HL-60 (cell line): ENCODE data around the gene PLCH2.

Experiments
- DNase-seq, 2 experiments: peaks; one replicate each; pipeline ENCODE4 v3.0.0-alpha.2; 2010 to 2020; ENCODE audit warnings: low read depth in 1 of 2, low spot score in 1 of 2
- H3K27ac ChIP-seq: fragments of 250-450 bp; sonication (Bioruptor Pico); replicated peaks from 2 replicates; pipeline ENCODE4 v1.5.1; 2020; ENCODE audit warnings: mild to moderate bottlenecking, moderate library complexity
- H3K27me3 ChIP-seq: fragments of 250-450 bp; sonication (Bioruptor Pico); 2 replicates; pipeline ENCODE4 v1.5.1; 2021; ENCODE audit warnings: mild to moderate bottlenecking, moderate library complexity; ENCODE audit not compliant: insufficient read depth, poor library complexity, severe bottlenecking
- H3K4me3 ChIP-seq: replicated peaks from 2 replicates; pipeline ENCODE4 v1.5.1; 2011; ENCODE audit warnings: mild to moderate bottlenecking, control low read depth, low read length; ENCODE audit not compliant: insufficient read depth
- GABPA ChIP-seq: IDR thresholded peaks from 2 replicates; pipeline ENCODE4 v1.6.1; 2012; ENCODE audit warnings: low read depth
- POLR2AphosphoS5 ChIP-seq: IDR thresholded peaks from 2 replicates; pipeline ENCODE4 v1.6.1; 2012; ENCODE audit warnings: low read depth
- SPI1 ChIP-seq: IDR thresholded peaks from 2 replicates; pipeline ENCODE4 v1.6.1; 2012; ENCODE audit warnings: low read depth, mild to moderate bottlenecking, borderline replicate concordance
- TF ChIP-seq, protein P1 (sequence below): IDR thresholded peaks from one replicate; pipeline ENCODE4 v1.5.1; 2011; ENCODE audit warnings: low read length, control low read depth, inconsistent platforms; ENCODE audit not compliant: insufficient read depth
- TF ChIP-seq, protein P2 (sequence below): IDR thresholded peaks from 2 replicates; pipeline ENCODE4 v1.6.1; 2012; ENCODE audit warnings: low read depth; ENCODE audit not compliant: insufficient replicate concordance

Gene PLCH2

DNA sequence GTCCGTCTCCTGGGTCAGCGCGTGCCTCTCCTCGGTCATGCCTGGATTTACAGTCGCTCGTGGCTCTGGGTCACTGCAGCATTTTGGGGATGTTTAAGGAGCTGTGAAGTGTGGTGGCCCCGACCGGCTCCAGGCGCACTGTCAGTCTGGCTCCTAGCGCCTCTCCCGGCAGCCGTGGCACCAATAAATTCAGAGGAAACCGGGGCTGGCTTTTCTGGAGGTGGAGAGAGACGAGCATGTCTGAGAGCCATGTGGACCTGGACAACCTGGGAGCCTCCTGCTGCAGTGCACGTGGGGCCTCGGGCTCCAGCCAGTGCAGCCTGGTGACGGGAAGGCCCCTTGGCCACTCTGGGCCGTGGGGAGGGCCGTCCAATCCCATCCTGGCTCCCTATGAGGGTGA is 17.1 kb downstream of the PLCH2 start:
- no peak overlapping the region for H3K27ac ChIP-seq
- no peak overlapping the region for H3K4me3 ChIP-seq
- TF ChIP-seq, protein P1, sequence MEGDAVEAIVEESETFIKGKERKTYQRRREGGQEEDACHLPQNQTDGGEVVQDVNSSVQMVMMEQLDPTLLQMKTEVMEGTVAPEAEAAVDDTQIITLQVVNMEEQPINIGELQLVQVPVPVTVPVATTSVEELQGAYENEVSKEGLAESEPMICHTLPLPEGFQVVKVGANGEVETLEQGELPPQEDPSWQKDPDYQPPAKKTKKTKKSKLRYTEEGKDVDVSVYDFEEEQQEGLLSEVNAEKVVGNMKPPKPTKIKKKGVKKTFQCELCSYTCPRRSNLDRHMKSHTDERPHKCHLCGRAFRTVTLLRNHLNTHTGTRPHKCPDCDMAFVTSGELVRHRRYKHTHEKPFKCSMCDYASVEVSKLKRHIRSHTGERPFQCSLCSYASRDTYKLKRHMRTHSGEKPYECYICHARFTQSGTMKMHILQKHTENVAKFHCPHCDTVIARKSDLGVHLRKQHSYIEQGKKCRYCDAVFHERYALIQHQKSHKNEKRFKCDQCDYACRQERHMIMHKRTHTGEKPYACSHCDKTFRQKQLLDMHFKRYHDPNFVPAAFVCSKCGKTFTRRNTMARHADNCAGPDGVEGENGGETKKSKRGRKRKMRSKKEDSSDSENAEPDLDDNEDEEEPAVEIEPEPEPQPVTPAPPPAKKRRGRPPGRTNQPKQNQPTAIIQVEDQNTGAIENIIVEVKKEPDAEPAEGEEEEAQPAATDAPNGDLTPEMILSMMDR = no peak
- TF ChIP-seq SPI1 (no peak), GABPA (no peak), POLR2AphosphoS5 (no peak)
- TF ChIP-seq, protein P2, sequence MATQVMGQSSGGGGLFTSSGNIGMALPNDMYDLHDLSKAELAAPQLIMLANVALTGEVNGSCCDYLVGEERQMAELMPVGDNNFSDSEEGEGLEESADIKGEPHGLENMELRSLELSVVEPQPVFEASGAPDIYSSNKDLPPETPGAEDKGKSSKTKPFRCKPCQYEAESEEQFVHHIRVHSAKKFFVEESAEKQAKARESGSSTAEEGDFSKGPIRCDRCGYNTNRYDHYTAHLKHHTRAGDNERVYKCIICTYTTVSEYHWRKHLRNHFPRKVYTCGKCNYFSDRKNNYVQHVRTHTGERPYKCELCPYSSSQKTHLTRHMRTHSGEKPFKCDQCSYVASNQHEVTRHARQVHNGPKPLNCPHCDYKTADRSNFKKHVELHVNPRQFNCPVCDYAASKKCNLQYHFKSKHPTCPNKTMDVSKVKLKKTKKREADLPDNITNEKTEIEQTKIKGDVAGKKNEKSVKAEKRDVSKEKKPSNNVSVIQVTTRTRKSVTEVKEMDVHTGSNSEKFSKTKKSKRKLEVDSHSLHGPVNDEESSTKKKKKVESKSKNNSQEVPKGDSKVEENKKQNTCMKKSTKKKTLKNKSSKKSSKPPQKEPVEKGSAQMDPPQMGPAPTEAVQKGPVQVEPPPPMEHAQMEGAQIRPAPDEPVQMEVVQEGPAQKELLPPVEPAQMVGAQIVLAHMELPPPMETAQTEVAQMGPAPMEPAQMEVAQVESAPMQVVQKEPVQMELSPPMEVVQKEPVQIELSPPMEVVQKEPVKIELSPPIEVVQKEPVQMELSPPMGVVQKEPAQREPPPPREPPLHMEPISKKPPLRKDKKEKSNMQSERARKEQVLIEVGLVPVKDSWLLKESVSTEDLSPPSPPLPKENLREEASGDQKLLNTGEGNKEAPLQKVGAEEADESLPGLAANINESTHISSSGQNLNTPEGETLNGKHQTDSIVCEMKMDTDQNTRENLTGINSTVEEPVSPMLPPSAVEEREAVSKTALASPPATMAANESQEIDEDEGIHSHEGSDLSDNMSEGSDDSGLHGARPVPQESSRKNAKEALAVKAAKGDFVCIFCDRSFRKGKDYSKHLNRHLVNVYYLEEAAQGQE = no peak
- peaks cover 7% of the 10 kb centered on the region for H3K27me3 ChIP-seq
- no peak for DNase-seq

DNA sequence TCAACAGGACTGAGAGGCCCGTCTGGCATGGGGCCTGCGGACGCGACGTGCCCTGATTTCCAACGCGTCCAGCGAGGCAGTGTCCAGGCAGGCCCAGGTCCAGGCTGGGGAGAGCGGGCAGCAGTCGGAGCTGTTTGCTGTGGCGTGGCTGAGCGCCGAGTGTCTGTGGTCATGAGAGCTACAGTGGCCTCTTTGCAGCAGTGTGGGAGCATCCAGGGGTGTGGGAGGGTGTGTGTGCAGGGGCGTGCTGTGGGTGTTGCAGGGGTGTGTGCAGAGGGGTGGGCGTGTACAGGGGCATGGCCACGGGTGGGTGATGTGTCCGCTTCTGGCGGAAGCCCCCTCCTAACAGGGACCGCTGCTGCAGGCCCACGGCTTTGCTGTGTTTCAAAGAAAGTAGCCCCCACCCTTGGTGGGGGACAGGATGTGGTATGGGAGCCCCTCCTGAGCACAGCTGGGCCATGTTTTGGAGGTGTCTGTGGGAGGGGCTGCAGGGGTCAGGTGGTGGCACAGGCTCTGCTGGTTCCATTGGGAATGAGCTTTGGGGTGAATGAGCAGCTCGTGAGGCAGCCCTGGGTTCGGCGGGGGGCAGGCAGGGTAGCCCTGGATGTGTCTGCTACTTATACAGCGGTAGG is 17.7 kb downstream of the PLCH2 start:
- H3K27me3 ChIP-seq = peaks cover 7% of the 10 kb centered on the region
- TF ChIP-seq, protein P2 = no peak
- TF ChIP-seq POLR2AphosphoS5 = no peak
- TF ChIP-seq, protein P1 = no peak
- no peak for TF ChIP-seq SPI1
- TF ChIP-seq GABPA = no peak
- no peak overlapping the region for H3K27ac ChIP-seq
- H3K4me3 ChIP-seq = no peak overlapping the region
- no peak for DNase-seq

DNA sequence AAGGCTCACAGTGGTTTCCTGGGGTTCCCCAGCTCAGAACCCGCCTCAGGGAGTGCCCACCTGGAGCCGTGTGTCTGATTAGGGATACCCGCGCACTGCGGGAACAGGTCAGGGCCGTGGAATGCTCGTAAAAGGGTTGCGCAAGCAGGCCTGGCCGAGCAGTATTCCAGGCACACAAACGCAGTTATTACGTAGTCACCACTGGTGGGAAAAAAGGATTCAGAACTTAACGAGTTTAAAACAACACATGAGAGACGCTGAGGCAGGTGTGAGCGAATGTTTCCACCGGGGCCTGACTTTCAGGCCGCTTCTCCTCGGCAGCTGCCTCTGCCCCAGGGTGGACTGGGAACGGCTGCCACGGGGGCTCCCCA is 18.2 kb downstream of the PLCH2 start:
- Histone ChIP-seq H3K27me3 (peaks cover 7% of the 10 kb centered on the region), H3K27ac (no peak overlapping the region), H3K4me3 (no peak overlapping the region)
- TF ChIP-seq, protein P1 = no peak
- no peak for TF ChIP-seq SPI1
- no peak for TF ChIP-seq POLR2AphosphoS5
- no peak for TF ChIP-seq GABPA
- TF ChIP-seq, protein P2 = no peak
- no peak for DNase-seq
